NOMO-1 (cell line): ENCODE measurements around the gene AGO3.
"Not testable (repeated sequence)": the region's sequence is repeated elsewhere in the genome, so short reads cannot be mapped to it uniquely, and the experiment has no call there.

Source experiments
- DNase-seq, 2 experiments: peaks; one replicate each; lab custom pipeline; 2025; ENCODE audit not compliant: unreplicated experiment in 2 of 2; lab: John Stamatoyannopoulos, UW

Gene AGO3

DNA sequence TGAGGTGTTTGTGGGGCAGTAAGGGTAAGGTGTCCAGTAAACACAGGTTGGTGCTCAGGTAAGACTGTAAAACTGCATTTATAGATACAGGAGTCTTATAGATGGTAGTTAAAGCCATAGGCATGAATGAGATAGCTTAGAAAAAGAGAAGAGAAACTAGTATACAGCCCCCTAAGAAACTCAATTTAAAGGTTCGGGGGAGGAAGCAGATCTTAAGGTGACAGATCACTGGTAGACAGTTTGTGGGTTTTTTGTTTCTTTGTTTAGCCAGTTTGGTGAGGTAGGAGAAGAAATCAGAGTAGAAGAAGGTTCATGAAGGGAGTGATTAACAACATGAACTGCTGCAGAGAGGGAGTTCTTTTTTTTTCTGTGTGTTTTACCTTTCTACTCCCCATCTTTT lies 6.1 kb upstream of the AGO3 start:
- DNase-seq, result peak; percentile 53 to 93

- no peak for DNase-seq
Measured at GRCh38 chr1:35925741-35926140, 5.2 kb upstream of the AGO3 start.

DNA sequence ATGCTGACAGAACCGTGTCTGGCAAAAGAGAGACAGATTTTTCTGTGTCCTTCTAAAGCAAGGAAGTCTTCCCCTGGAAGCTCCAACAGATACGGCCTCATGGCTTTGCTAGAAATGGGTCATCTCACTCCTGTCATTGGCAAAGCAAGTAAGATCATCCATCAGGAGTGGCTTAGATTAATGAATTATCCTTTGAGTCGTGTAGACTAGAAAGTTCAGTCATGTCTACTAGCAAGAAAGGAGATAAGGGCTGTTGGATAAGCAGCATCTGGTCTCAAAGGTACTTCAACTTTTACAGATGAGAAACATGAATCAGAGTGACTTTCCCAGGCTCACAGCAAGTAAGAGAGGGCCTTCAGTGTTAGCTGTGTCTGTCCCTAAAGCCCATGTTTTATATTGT lies 3.4 kb upstream of the AGO3 start:
- DNase-seq, result no peak

DNA sequence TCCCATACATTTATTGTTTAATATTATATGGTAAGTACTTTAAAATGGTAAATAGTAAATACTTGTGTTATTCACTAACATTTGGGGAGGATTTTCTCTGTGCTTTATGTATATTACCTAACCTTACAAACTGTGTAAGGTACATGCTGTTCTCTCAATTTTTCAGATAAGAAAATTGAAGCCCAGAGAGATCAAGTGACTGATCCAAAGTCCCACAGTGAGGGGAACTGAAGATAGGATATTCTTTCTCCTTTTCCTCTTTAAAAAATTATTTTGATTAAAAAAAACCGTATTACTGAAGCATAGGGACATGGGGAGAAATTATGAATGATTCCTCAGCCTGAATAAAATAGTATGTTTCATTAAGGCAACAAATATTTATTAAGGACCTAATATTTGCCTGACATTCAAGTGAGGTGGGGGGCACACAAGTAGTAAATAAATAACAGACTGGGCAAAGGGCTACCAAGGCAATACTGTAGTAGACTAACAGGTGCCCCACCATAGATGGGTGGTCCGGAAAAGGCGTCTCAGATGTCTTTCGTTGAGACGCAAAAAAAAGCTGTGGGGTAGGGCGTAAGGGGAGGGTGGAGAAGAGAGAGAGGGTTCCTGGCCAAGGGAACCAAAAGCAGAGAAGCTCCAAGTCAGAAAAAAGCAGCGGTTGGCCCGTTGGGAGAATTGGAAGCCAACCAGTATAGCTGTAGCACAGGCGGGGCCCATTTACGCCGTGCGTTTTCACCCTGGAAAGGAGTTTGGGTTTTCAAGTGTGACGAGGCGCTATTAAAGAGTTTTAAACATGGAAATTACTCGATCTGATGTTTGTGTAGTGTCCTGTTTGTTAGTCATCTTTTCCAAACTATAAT lies 944 bp upstream of the AGO3 start:
- peak; percentile 37 to 55 for DNase-seq

DNA sequence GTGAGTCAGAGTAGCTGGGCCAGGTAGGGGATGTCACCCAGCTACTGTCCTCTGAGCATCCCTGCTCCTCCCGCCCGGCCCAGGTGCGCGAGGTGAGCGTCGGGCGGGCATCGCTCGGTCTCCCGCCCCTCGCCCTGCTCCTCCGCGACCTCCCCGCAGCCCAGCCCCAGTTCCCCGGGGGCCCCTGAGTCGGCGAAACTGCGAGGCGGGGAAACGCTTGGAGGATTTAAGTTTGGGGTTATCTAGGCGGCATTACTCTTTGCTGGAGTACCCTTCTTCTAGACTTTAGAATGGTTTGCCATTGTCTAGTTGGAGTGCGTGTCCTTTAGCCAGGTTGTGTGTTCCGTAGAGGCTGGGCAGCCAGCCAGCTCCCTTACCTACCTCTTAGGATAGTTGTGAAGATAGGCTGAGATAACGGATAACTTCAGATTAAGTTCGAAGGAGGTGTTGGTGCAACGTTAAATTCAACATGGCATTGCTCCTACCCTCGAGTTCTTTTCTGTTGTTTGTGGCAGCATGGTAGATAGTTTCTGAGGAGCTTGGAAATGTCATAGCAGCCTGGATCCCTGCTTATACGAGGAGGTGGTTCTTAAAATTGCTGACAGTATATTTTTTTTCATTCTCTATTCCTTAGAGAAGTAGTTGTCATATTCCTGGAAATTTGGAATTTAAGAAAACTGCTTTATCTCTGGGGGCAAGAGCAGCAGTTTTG lies 697 bp downstream of the AGO3 start:
- DNase-seq, result no peak

GRCh38 chr1:35932158-35932636 lies 1.3 kb downstream of the AGO3 start:
- DNase-seq, result no peak

DNA sequence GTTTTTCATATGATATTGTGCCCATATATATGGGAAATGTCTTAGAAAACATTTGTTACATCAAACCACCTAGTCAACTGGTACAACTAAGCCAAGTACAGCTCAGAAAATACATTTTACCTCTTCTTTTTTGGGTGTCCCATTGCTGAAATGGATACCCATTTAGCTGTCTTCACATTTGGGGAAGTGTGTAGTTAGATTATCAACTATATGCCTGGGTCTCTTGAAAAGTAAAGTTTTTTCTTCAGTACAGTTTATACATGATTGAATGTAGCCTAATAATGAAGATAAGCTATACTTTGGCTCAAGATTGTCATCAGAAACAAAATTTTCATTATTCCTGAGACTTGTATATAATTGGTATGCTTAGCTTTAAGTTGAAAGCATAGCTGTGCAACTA lies 2.0 kb downstream of the AGO3 start:
- peak in 1 of 2 experiments; percentile 14 for DNase-seq

DNA sequence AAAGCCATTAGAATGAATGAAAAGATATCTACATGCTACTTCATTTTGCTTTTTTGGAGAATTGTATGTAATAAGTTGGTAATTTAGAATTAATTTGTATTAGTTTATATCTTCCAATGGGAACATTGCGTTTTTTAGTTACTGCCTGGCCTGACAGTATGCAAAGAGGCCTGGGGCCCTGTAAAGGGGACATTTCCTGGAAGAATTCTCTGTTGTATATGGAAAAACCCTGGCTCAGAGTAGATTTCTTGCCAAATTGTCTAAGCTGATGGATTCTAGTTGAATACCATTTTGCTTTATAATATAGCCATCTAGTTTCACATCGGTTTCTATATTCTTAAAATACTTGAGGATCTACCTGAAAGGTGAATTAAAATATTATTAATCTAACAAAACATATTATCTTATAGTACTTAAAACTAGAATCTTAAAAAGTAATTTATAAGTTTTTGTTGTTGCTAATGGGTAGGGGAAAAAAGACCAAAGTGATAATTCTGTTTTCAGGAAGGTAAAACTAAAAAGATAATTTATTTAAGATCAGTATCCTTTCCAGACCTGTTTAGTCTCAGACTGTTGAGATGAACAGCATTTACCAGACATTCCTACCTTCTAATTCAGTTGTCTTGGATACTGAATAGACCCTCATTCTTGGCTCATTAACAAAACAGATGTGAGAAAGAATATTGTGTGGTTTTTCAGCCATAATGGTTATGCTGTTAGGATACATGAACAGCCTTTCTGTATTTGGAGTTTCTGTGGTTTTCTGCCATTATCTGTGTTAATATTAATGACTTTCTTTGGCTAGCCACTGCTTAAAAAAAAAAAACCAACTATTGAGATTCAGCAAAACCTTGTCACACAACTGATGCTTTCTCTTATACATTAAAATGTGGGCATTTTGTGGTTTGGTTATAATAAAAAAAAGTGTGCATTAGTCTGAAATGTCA lies 4.8 kb downstream of the AGO3 start:
- DNase-seq, result no peak

DNA sequence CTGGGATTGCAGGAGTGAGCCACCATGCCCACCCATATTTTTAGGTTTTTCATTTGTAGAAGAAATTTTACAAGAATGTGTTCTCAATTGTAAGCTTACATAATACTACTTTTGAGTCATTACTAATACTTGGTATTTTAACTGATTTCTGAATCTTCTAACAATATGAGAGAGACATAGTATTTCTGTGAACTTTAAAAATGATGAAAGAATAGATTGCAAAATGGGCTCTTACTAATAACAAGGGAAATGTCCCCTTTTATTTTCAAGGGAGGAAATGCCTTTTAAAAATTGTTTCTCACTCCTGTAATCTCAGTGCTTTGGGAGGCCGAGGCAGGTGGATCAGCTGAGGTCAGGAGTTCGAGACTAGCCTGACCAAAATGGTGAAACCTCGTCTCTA lies 5.9 kb downstream of the AGO3 start:
- DNase-seq, result no peak

DNA sequence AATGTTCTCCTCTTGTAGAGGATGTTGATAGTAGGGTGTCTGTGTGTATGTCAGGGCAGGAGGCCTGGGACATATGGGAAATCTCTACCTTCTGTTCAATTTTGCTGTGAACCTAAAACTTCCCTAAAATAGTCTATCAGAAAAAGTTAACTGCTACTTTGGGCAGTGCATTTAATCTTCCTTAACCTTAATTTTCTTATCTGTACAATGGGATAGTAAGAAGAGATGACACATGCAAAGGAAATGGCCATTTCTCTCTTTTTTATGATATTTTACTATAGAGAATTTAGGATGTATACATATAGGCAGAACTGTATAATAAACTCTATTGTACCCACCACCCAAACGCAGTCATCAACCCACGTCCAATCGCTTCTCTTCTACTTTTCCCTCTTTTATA lies 8.6 kb downstream of the AGO3 start:
- DNase-seq, result no peak

- no peak for DNase-seq
Measured at GRCh38 chr1:35945327-35945726, 14.4 kb downstream of the AGO3 start.

GRCh38 chr1:35947547-35947946 lies 16.6 kb downstream of the AGO3 start:
- no peak for DNase-seq

- no peak for DNase-seq
Measured at GRCh38 chr1:35958558-35958957, 27.7 kb downstream of the AGO3 start.

- no peak for DNase-seq
Measured at GRCh38 chr1:35959304-35959703, 28.4 kb downstream of the AGO3 start.

- no peak for DNase-seq
Measured at GRCh38 chr1:35962952-35963351, 32.0 kb downstream of the AGO3 start.

DNA sequence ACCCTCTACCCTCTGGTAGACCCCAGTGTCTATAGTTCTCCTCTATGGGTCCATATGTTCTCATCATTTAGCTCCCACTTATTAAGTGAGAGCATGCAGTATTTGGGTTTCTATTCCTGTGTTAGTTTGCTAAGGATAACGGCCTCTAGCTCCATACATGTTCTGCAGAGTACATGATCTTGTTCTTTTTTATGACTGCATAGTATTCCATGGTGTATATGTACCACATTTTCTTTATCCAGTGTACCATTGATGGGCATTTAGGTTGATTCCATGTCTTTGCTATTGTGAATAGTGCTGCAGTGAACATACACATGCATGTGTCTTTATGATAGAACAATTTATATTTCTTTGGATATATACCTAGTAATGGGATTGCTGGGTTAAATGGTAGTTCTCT lies 33.4 kb downstream of the AGO3 start:
- not testable (repeated sequence) for DNase-seq

GRCh38 chr1:35968396-35968795 lies 37.5 kb downstream of the AGO3 start:
- DNase-seq, result no peak

DNA sequence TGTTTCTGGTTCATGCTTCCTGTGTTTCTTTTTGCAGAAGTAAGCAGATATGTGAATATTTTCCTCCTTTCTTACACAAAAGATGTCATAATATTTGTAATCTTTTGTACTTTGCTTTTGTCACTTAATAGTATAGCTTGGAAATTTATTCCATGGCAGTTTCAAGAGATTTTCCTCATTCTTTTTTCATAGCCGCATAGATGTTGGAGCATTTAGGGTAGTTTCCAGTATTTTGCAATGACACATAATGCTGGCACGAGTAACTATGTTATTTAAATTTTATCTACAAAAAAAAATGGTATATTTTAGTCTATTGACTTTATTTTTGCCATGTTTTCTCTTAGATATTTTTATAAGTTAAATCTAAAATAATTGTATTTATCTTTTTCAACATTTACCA lies 40.7 kb downstream of the AGO3 start:
- DNase-seq, result no peak

- DNase-seq, result not testable (repeated sequence)
Measured at GRCh38 chr1:35972631-35973030, 41.7 kb downstream of the AGO3 start.

GRCh38 chr1:35980090-35980489 lies 49.2 kb downstream of the AGO3 start:
- DNase-seq, result no peak

- DNase-seq, result no peak
Measured at GRCh38 chr1:35988237-35988636, 57.3 kb downstream of the AGO3 start.
